Kidney (tissue), 14 donors: ENCODE data around the gene KLHL10. TPM values are rescaled to one million over a fixed set of nuclear protein-coding genes. Genes with fewer than 3 reads are reported as not detected.

Experiments used
- DNase-seq, 5 donors: peaks; one replicate each; pipeline ENCODE4 v3.0.0-alpha.2; 2013 to 2020
- FAIRE-seq: peaks from 2 replicates; lab custom pipeline; 2012; peaks lifted over from hg19 to GRCh38; lab: Jason Lieb, UNC
- H3K27ac ChIP-seq, 2 donors: one replicate each; pipeline ENCODE4 v1.7.0; 2013; ENCODE audit warnings: low read depth in 2 of 2, low read length in 2 of 2, inconsistent platforms in 1 of 2
- H3K27me3 ChIP-seq: one replicate; pipeline ENCODE4 v1.7.1; 2013; ENCODE audit warnings: low read length, inconsistent platforms; ENCODE audit not compliant: control insufficient read depth, insufficient read depth
- H3K36me3 ChIP-seq, 3 donors: one replicate each; pipeline versions ENCODE4 v1.7.0 to v1.7.1; 2013; ENCODE audit warnings: low read length in 3 of 3, control low read depth in 1 of 3, inconsistent platforms in 1 of 3; ENCODE audit not compliant: insufficient read depth in 3 of 3, control insufficient read depth in 2 of 3
- H3K4me1 ChIP-seq, 3 donors: one replicate each; pipeline versions ENCODE4 v1.7.0 to v1.7.1; 2013; ENCODE audit warnings: low read length in 3 of 3, inconsistent platforms in 1 of 3, low read depth in 1 of 3; ENCODE audit not compliant: control insufficient read depth in 2 of 3, insufficient read depth in 2 of 3
- H3K4me3 ChIP-seq, 3 donors: one replicate each; pipeline versions ENCODE4 v1.7.0 to v1.8.1; 2013; ENCODE audit warnings: low read length in 3 of 3, control low read depth in 1 of 3, inconsistent platforms in 1 of 3
- H3K9ac ChIP-seq, 3 donors: one replicate each; pipeline versions ENCODE4 v1.7.0 to v1.7.1; 2013; ENCODE audit warnings: low read length in 3 of 3, control low read depth in 1 of 3, inconsistent platforms in 1 of 3
- H3K9me3 ChIP-seq, 3 donors: one replicate each; pipeline versions ENCODE4 v1.7.0 to v1.7.1; 2013; ENCODE audit warnings: low read length in 3 of 3, control low read depth in 1 of 3, inconsistent platforms in 1 of 3; ENCODE audit not compliant: control insufficient read depth in 2 of 3, insufficient read depth in 1 of 3
- intact Hi-C: fragments of 100-400 bp; cut with DNase I; formaldehyde crosslinking; loops from one replicate; pipeline ENCODE4 v1.11.1; 2022
- polyA plus RNA-seq: library from polyadenylated mRNA; stranded (reverse); fragments of 350-450 nt; fragmentation: Illumina TruSeq; extraction: RNeasy Lipid Tissue Mini Kit (QIAGEN cat#74804); gene quantifications from one replicate; pipeline ENCODE4 v1.2.3, GENCODE V29; 2014; ENCODE audit warnings: low read depth, low replicate concordance; ENCODE audit not compliant: insufficient read depth
- total RNA-seq: library from RNA; stranded (reverse); fragmentation: NEBNext Ultra II Directional; extraction: Animal tissue kit (Norgen Biotek cat#: 25700); gene quantifications from one replicate; pipeline ENCODE4 v1.2.1, GENCODE V29; 2021
- TF ChIP-seq, protein P1 (sequence below): IDR thresholded peaks from 3 replicates; pipeline ENCODE4 v1.5.1; 2012; ENCODE audit warnings: mild to moderate bottlenecking, moderate library complexity, borderline replicate concordance; ENCODE audit not compliant: insufficient read depth; ENCODE audit errors: extremely low read depth
- donor health status: control.
- donor health status: control.
- donor health status: control.
- donor health status: control.
- donor health status: control.
- donor health status: DM: yes; HTN: yes; CAD: no.
- donor health status: Normal renal cell carcinoma (clear cell type).

Gene KLHL10
- total and polyA plus RNA-seq, 2 donors from 2014 or later: 0.28 TPM; not detected in 1

DNA sequence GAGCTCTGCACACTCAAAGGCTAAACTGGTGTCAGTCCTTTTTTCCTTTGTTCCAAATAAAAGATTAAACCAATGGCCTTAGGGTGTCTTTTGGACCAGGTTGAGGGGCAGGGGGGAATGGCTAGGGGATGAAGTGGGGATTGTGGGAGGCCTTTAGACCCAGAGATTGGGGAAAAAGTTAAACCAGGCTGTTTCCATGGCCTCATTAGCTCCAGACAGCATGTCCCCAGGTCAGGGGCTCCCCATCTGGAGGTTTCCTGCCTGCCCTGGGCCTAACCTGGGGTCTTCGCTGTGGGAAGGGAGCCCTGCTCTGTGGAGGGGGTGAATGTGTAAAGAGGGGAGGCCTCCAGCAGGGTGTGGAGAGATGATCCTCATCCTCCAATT lies 14.5 kb upstream of the KLHL10 start:
- TF ChIP-seq, protein P1, sequence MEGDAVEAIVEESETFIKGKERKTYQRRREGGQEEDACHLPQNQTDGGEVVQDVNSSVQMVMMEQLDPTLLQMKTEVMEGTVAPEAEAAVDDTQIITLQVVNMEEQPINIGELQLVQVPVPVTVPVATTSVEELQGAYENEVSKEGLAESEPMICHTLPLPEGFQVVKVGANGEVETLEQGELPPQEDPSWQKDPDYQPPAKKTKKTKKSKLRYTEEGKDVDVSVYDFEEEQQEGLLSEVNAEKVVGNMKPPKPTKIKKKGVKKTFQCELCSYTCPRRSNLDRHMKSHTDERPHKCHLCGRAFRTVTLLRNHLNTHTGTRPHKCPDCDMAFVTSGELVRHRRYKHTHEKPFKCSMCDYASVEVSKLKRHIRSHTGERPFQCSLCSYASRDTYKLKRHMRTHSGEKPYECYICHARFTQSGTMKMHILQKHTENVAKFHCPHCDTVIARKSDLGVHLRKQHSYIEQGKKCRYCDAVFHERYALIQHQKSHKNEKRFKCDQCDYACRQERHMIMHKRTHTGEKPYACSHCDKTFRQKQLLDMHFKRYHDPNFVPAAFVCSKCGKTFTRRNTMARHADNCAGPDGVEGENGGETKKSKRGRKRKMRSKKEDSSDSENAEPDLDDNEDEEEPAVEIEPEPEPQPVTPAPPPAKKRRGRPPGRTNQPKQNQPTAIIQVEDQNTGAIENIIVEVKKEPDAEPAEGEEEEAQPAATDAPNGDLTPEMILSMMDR: no peak
- no peaks in the 10 kb centered on the region for H3K27me3 ChIP-seq
- no peak overlapping the region for H3K4me3 ChIP-seq
- H3K9ac ChIP-seq: no peak overlapping the region
- DNase-seq (no peak), FAIRE-seq (no peak)
- peaks cover 0 to 16% (median 2%) of the 10 kb centered on the region in 3 donors for H3K36me3 ChIP-seq
- H3K4me1 ChIP-seq: no peaks in the 10 kb centered on the region
- no peak overlapping the region for H3K27ac ChIP-seq
- H3K9me3 ChIP-seq: no peaks in the 10 kb centered on the region
- intact Hi-C loops: no loop called here

DNA sequence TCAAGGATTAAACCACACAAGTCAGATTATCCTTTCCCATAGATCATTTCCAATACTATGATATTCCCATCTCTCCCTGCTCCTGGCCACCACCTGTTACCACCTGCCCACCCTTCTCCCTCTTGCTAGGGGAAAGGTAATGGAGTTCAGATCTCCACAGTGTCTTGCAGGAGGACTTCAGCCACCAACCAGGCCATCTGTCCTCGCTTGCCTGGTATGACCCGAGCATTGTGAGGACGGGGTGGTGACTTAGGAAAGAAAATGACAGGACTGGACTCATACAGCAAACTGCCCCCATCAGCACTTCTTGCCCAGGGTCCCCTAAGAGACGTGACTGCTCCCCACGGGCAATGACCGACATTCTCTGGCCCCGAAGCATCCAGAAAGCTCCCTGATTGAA lies 14.0 kb upstream of the KLHL10 start:
- no peak for DNase-seq
- peaks cover 0 to 16% (median 2%) of the 10 kb centered on the region in 3 donors for H3K36me3 ChIP-seq
- no peaks in the 10 kb centered on the region for H3K27me3 ChIP-seq
- no peak for FAIRE-seq
- intact Hi-C loops: no loop called here
- H3K4me1 ChIP-seq: no peaks in the 10 kb centered on the region
- TF ChIP-seq, protein P1: no peak
- no peaks in the 10 kb centered on the region for H3K9me3 ChIP-seq
- no peak overlapping the region for H3K9ac ChIP-seq
- no peak overlapping the region for H3K27ac ChIP-seq
- no peak overlapping the region for H3K4me3 ChIP-seq

DNA sequence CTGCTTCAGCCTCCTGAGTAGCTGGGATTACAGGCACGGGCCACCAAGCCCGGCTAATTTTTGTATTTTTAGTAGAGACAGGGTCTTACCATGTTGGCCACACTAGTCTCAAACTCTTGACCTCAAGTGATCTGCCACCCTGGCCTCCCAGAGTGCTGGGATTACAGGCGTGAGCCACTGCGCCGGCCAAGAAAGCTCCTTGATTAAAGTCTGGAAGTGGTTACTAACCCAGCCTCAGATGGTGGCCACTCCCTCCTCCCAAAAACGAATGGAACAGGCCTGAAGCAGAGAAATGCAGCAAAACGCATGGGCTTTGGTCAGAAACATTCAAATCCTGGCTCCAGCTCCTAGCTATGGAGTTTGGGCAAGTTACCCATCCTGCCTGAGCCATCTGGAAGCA lies 13.5 kb upstream of the KLHL10 start:
- H3K9me3 ChIP-seq: no peaks in the 10 kb centered on the region
- TF ChIP-seq, protein P1: no peak
- H3K27me3 ChIP-seq: no peaks in the 10 kb centered on the region
- no peak overlapping the region for H3K4me3 ChIP-seq
- H3K9ac ChIP-seq: no peak overlapping the region
- no peaks in the 10 kb centered on the region for H3K4me1 ChIP-seq
- FAIRE-seq (no peak), DNase-seq (peak in 1 of 5 donors; percentile 51)
- H3K27ac ChIP-seq: no peak overlapping the region
- intact Hi-C loops: no loop called here
- H3K36me3 ChIP-seq: peaks cover 0 to 16% (median 2%) of the 10 kb centered on the region in 3 donors
